Stimulated activated memory B cell treated with anti-CD40 and anti-IgM and Interleukin-4, amounts not matched to agents 10 μg/mL and 1 μg/mL and 100 μg/mL, for 72 hours (primary cell): ENCODE data around the gene LRRC2.
"Not testable (repeated sequence)": the region's sequence is repeated elsewhere in the genome, so short reads cannot be mapped to it uniquely, and the experiment has no call there.

Source experiments
- ATAC-seq: fragments of 150-1000 bp; cut with Tn5 transposase; 2 replicates; pipeline ENCODE4 v1.10.0; 2021
- H3K27ac Mint-ChIP-seq: one replicate; pipeline ENCODE4 v1.8.0; 2022; ENCODE audit warnings: mild to moderate bottlenecking, mixed read lengths
- H3K27me3 Mint-ChIP-seq: one replicate; pipeline ENCODE4 v1.8.0; 2022; ENCODE audit warnings: mixed read lengths
- H3K36me3 Mint-ChIP-seq: one replicate; pipeline ENCODE4 v1.8.0; 2022; ENCODE audit warnings: mixed read lengths
- H3K4me1 Mint-ChIP-seq: one replicate; pipeline ENCODE4 v1.8.0; 2022; ENCODE audit warnings: mixed read lengths
- H3K4me3 Mint-ChIP-seq: one replicate; pipeline ENCODE4 v1.8.0; 2022; ENCODE audit warnings: mild to moderate bottlenecking, moderate library complexity, mixed read lengths
- H3K9me3 Mint-ChIP-seq: one replicate; pipeline ENCODE4 v1.8.0; 2022; ENCODE audit warnings: mixed read lengths

Gene LRRC2

GRCh38 chr3:46508850-46509591 is 57.1 kb downstream of the LRRC2 start:
- no peak overlapping the region for H3K27ac Mint-ChIP-seq

GRCh38 chr3:46506526-46506925 is 59.6 kb downstream of the LRRC2 start:
- peak overlapping the region; percentile 15 for H3K27ac Mint-ChIP-seq
- H3K4me1 Mint-ChIP-seq, result peaks cover 37% of the 10 kb centered on the region
- no peak overlapping the region for H3K4me3 Mint-ChIP-seq
- ATAC-seq, result no peak
- no peaks in the 10 kb centered on the region for H3K36me3 Mint-ChIP-seq
- peaks cover 8% of the 10 kb centered on the region for H3K9me3 Mint-ChIP-seq
- H3K27me3 Mint-ChIP-seq, result no peaks in the 10 kb centered on the region

More at GRCh38 chr3:46508850-46509591, 57.1 kb downstream of the LRRC2 start:
- peaks cover 8% of the 10 kb centered on the region for H3K27me3 Mint-ChIP-seq
- ATAC-seq, result no peak
- H3K4me1 Mint-ChIP-seq, result peaks cover 19% of the 10 kb centered on the region
- H3K4me3 Mint-ChIP-seq, result no peak overlapping the region
- no peaks in the 10 kb centered on the region for H3K36me3 Mint-ChIP-seq
- peaks cover 4% of the 10 kb centered on the region for H3K9me3 Mint-ChIP-seq

GRCh38 chr3:46505953-46506352 is 60.1 kb downstream of the LRRC2 start:
- no peak for ATAC-seq
- Mint-ChIP-seq H3K27ac (no peak overlapping the region), H3K9me3 (peaks cover 8% of the 10 kb centered on the region)

GRCh38 chr3:46504789-46505188 is 61.3 kb downstream of the LRRC2 start:
- no peaks in the 10 kb centered on the region for H3K36me3 Mint-ChIP-seq
- no peak overlapping the region for H3K4me3 Mint-ChIP-seq
- H3K4me1 Mint-ChIP-seq, result peaks cover 46% of the 10 kb centered on the region
- H3K27me3 Mint-ChIP-seq, result no peaks in the 10 kb centered on the region
- no peak overlapping the region for H3K27ac Mint-ChIP-seq
- ATAC-seq, result no peak
- H3K9me3 Mint-ChIP-seq, result peaks cover 8% of the 10 kb centered on the region

More at GRCh38 chr3:46505953-46506352, 60.1 kb downstream of the LRRC2 start:
- H3K36me3 Mint-ChIP-seq, result no peaks in the 10 kb centered on the region
- H3K27me3 Mint-ChIP-seq, result no peaks in the 10 kb centered on the region
- no peak overlapping the region for H3K4me3 Mint-ChIP-seq
- H3K4me1 Mint-ChIP-seq, result peaks cover 42% of the 10 kb centered on the region

- H3K27ac Mint-ChIP-seq, result peak overlapping the region; percentile 66
- H3K27me3 Mint-ChIP-seq, result no peaks in the 10 kb centered on the region
- no peak for ATAC-seq
- H3K36me3 Mint-ChIP-seq, result no peaks in the 10 kb centered on the region
- peaks cover 42% of the 10 kb centered on the region for H3K4me1 Mint-ChIP-seq
- no peak overlapping the region for H3K4me3 Mint-ChIP-seq
- peaks cover 8% of the 10 kb centered on the region for H3K9me3 Mint-ChIP-seq
These were observed 62.8 kb downstream of the LRRC2 start for GRCh38 chr3:46503200-46503874.

GRCh38 chr3:46501702-46502101 is 64.4 kb downstream of the LRRC2 start:
- H3K27ac Mint-ChIP-seq, result no peak overlapping the region
- ATAC-seq, result no peak
- H3K4me1 Mint-ChIP-seq, result peaks cover 52% of the 10 kb centered on the region
- H3K27me3 Mint-ChIP-seq, result no peaks in the 10 kb centered on the region
- peaks cover 8% of the 10 kb centered on the region for H3K9me3 Mint-ChIP-seq
- no peak overlapping the region for H3K4me3 Mint-ChIP-seq
- H3K36me3 Mint-ChIP-seq, result no peaks in the 10 kb centered on the region

- no peaks in the 10 kb centered on the region for H3K36me3 Mint-ChIP-seq
- peak; percentile 71 for ATAC-seq
- peak overlapping the region; percentile 1 for H3K27ac Mint-ChIP-seq
- peaks cover 8% of the 10 kb centered on the region for H3K9me3 Mint-ChIP-seq
- H3K4me3 Mint-ChIP-seq, result no peak overlapping the region
- no peaks in the 10 kb centered on the region for H3K27me3 Mint-ChIP-seq
- peaks cover 56% of the 10 kb centered on the region for H3K4me1 Mint-ChIP-seq
These were observed 65.2 kb downstream of the LRRC2 start for GRCh38 chr3:46500656-46501635.

- Mint-ChIP-seq H3K4me3 (no peak overlapping the region), H3K9me3 (peaks cover 4% of the 10 kb centered on the region), H3K27me3 (no peaks in the 10 kb centered on the region), H3K27ac (peak overlapping the region; percentile 10), H3K4me1 (peaks cover 50% of the 10 kb centered on the region), H3K36me3 (no peaks in the 10 kb centered on the region)
- ATAC-seq, result no peak
These were observed 67.1 kb downstream of the LRRC2 start for GRCh38 chr3:46498916-46499519.

- no peak for ATAC-seq
- Mint-ChIP-seq H3K27ac (peak within 1 kb of the TSS; percentile 36), H3K4me3 (no peak within 1 kb of the TSS), H3K4me1 (peaks cover 45% of the 10 kb centered on the region), H3K36me3 (no peaks in the 10 kb centered on the region), H3K27me3 (no peaks in the 10 kb centered on the region), H3K9me3 (no peaks in the 10 kb centered on the region)
These were observed 68.4 kb downstream of the LRRC2 start, which contains the start of gene RTP3 for GRCh38 chr3:46497556-46498265. Gene RTP3, plus strand, starts transcription at chr3:46497976. Its CDS starts 87 bp downstream, at chr3:46498063.

- no peak overlapping the region for H3K4me3 Mint-ChIP-seq
- no peaks in the 10 kb centered on the region for H3K36me3 Mint-ChIP-seq
- peak overlapping the region; percentile 36 for H3K27ac Mint-ChIP-seq
- peaks cover 51% of the 10 kb centered on the region for H3K4me1 Mint-ChIP-seq
- H3K9me3 Mint-ChIP-seq, result no peaks in the 10 kb centered on the region
- no peaks in the 10 kb centered on the region for H3K27me3 Mint-ChIP-seq
- ATAC-seq, result peak; percentile 44
These were observed 69.2 kb downstream of the LRRC2 start for GRCh38 chr3:46496746-46497555.

GRCh38 chr3:46495901-46496456 is 70.1 kb downstream of the LRRC2 start:
- no peak for ATAC-seq
- Mint-ChIP-seq H3K36me3 (no peaks in the 10 kb centered on the region), H3K9me3 (no peaks in the 10 kb centered on the region)

GRCh38 chr3:46494491-46494890 is 71.6 kb downstream of the LRRC2 start:
- H3K36me3 Mint-ChIP-seq, H3K9me3 Mint-ChIP-seq, ATAC-seq, H3K4me3 Mint-ChIP-seq, H3K27ac Mint-ChIP-seq, H3K27me3 Mint-ChIP-seq: not testable (repeated sequence)
- peaks cover 47% of the 10 kb centered on the region for H3K4me1 Mint-ChIP-seq

More at GRCh38 chr3:46495901-46496456, 70.1 kb downstream of the LRRC2 start:
- Mint-ChIP-seq H3K27ac (no peak overlapping the region), H3K4me3 (no peak overlapping the region), H3K4me1 (peaks cover 52% of the 10 kb centered on the region), H3K27me3 (no peaks in the 10 kb centered on the region)

GRCh38 chr3:46492890-46493547 is 73.1 kb downstream of the LRRC2 start:
- no peak for ATAC-seq

More at GRCh38 chr3:46492890-46493547, 73.1 kb downstream of the LRRC2 start:
- H3K27ac Mint-ChIP-seq, result no peak overlapping the region
- H3K36me3 Mint-ChIP-seq, result no peaks in the 10 kb centered on the region
- H3K9me3 Mint-ChIP-seq, result no peaks in the 10 kb centered on the region
- H3K4me1 Mint-ChIP-seq, result peaks cover 60% of the 10 kb centered on the region
- H3K4me3 Mint-ChIP-seq, result no peak overlapping the region
- H3K27me3 Mint-ChIP-seq, result peaks cover 6% of the 10 kb centered on the region
